DMS 273 (cell line): ENCODE measurements around the gene RBBP5.
A peak's percentile ranks its signal among the peaks of the same experiment; 100 is the strongest.

Experiments
- DNase-seq: peaks from one replicate; lab custom pipeline; 2025; ENCODE audit not compliant: unreplicated experiment; lab: John Stamatoyannopoulos, UW

RBBP5 gene

DNA sequence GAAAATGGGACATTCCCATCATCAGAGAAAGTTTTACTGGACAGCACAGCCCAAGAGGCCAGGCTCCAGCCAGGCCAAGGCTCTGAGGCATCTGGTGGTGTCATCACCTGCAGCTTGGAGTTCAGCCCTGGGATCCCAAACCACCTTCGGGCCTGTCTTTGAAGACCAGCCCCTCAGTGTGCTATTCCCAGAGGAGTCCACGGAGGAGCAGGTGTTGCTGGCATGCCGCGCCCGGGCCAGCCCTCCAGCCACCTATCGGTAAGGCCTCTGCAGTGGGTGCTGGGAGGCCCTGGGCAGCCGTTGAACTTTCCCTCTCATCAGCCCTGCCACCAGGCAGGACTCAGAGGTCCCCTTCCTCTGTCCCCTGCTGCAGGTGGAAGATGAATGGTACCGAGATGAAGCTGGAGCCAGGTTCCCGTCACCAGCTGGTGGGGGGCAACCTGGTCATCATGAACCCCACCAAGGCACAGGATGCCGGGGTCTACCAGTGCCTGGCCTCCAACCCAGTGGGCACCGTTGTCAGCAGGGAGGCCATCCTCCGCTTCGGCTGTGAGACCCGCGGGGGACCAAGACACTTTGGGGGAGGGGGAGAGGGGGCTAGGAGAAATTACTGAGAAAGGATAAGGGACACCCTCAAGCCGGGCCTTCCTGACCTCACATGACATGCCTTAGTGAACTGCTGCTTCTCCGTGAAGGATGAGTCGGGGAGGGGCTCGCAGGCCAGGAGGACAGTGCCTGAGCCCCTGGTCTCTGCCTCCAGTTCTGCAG, 63.8 kb downstream of the RBBP5 start:
- no peak for DNase-seq

DNA sequence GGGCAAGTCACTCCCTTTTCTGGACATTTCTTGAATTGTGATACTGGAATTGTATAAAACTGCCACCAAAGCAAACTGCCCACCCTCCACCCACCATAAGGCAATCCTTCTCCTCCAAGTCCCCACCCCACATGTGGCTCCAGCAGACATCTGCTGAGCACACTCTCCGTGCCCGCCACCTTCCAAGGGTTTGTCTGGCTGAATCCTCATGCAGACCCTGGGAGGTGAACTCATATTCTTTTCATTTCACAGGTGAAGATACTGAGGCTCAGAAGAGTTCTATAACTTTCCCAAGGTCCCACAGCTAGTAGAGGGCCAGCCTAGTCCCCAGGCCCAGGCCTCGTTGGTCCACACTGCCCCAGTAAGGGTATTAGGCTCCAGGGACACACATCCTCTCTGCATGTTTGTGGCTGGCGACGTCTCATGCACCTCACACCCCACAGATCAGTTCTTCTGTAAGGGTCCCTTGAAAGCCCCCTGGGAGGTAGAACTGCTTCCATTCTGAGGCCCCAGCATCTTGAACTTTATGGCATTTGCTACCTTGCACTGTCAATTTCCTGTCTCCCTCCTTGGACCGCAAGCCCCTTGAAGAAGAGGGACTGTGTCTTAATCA, 64.7 kb downstream of the RBBP5 start:
- no peak for DNase-seq

DNA sequence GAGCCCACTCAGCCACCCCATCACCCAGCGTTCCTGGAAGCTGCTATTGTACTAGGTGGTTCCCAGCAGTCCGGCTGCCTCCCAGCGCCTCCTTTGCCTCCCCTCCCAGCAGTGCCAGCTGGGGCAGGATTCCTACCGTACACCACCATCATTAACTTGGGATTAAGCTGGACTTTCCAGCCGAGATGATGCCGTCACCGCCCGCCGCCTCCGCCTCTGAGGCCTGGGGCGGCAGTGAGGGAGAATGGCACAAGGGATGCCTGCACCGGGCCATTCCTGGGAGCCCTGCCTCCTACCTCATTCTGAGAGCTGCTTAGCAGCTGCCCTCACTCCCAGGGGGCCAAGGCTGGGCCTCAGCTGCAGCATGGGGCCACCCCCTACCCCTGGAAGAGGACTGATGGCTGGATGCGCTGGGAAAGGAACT, 65.6 kb downstream of the RBBP5 start:
- DNase-seq, result peak; percentile 28

DNA sequence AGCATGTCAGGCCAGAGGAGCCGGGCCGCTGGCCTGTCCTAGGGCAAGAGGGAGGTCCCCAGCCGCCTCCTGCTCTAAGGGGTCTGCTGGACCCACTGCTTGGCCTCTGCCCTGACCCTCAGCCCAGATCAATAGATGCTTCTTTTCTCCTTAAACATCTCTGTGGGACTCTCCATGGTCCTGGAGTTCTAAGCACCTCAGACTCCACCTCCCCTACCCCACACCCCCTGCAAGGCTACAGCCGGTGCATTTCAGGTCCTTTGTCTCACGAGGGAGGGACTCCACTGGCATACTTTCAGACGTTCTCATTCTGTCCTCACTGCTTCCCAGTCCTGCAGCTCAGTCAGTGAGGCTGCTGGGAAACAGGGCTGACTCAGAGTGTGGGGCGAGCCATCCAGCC, 67.8 kb downstream of the RBBP5 start:
- no peak for DNase-seq

DNA sequence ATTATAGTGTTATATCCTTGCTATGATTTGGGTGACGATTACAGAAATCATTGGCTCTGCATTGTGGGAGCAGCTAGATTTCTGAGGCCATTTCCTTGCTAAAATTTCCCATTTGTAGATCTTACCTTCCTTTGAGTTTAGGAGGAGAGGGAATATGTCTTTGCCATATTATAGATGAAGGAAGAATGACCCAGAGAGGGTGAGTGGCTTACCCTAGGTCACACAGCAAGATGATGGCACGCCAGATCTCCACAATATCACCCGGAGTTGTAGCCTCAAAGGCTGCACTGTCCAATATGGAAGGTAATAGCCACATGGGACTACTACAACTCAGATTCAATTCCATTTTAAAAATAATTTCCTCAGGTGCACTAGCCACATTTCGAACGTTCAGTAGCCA, 68.5 kb downstream of the RBBP5 start:
- DNase-seq, result no peak

DNA sequence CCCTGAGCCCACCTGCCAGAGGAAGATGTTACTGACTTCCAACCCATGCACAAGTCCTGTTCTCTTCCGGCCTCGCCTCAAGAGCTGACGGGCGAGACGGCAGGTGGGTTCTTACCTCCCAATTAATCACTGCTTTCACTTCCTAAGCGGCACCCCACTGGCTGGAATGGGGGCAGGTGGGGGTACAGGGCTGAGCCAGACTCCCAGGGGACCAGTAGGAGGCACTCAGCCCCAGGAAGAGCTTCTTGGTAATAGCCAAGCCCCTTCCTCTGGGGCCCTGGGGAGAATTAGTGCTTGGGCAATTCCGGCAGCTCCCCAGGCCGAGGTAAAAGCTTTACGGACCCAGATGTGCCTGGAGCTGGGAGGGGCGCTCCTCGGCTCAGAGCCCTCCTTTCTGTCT, 69.1 kb downstream of the RBBP5 start:
- no peak for DNase-seq

DNA sequence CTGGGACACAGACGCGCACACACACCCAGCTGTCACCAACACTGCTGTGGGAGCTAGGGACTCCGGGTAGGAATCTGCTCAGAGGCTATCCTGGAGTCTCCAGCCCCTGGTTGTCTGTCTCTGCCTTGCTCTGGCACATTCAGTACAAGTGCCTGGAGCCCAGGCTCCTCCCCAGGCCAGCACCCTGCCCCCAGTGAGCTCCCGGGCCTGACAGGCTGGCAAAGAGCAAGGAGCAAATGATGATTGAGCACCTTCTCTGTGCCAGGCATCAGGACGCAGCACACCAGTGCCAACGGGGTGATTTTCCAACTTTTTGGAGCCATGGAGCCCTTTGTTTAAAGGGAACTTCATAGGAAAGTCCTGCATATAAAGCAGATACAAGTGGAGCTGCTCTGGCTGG, 72.3 kb downstream of the RBBP5 start:
- peak; percentile 31 for DNase-seq

DNA sequence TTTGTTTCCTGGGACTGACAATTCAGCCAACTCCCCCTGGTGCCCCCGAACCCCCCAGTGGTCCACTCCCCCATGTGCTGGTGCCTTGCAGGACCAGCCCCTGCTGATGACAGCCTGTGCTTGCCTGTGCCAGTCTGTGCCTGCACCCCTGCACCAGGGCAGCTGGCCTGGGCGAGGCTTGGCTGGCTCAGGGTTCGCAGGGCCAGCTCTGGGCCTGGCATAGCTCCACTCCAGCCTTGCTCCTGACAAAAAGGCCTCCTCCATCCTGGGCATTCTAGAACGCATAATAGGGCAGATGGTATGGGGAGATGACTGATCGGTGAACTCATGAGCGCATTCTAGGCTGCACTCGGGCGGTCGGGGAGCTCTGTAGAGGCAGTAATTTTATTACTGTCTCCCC, 73.4 kb downstream of the RBBP5 start:
- DNase-seq, result peak; percentile 90

DNA sequence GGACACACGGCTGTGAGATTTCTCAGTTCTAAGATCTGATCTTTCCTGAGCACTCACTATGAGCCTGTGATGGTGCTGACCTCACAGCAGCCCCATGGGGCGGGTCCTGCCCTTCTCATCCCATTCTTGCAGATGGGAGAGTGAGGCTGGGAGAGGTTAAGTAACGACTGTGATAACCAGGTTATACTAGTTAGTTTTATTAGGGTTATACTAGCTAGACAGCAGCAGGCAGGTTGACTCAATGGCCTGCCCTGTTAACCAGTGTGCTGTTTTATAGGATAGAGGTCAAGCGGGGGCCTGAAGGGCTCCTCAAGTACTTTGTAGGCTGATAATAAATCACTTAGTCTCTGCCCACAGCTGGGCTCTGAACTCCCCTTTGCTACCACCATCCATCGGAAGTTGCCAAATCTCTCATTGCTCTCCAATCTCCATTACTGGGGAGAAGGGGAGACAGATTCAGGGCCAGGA, 74.0 kb downstream of the RBBP5 start:
- DNase-seq, result peak; percentile 42

DNA sequence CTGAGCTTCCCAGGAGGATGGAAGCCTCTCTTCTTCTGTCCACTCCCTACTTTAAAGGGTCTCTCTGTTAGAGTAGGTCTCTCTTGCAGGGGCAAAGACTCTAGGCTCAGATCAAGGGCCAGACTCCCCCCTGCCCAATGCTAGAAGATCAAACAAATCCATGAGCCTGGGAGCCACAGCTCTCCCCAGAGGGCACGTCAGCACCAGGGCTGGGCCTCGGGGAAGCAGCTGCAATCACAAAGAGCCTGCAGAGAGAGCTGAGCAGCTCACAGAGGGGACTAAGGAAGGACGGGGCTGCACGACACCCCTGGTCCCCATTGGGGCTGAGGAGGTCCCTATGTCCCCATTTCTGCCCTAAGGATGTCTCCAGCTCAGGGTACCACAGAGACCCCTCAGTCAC, 74.9 kb downstream of the RBBP5 start:
- no peak for DNase-seq

DNA sequence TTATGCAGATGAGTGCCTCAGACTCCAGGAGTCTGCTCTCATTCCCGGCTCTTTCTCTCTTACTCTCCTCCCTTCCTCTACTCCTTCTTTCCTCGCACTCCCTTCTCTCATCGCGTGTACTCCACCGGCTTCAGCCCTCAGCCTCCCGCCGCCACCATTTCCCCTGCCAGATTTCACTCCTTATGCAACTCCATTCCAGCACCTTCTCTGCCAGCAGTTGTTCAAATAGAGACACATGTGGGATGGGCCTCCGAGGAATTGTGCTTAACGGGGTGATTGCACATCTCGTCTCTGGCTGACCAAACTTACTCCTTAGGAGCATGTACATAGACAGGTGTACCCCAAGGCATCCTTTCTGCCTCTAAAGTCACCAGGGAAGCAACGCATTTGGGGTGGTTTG, 76.6 kb downstream of the RBBP5 start:
- no peak for DNase-seq

DNA sequence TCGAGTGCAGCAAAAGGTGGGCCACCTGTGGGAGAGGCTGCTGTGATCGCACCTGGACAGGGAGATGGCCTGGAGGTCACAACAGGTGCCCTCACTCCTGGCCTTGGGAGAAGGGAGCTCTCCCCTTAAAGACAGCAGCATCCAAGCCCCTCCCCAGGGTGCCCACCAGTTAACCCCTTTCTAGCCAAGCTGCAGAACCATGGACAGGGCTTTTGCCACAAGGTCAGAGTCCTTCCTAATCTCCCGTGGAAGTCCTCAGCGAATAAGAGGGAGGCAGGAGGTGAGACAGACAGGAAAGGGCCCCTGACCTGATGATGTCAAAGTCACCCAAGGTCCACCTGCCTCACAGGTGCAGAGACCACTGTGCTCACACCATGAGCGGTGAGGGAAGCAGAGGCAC, 77.0 kb downstream of the RBBP5 start:
- no peak for DNase-seq

DNA sequence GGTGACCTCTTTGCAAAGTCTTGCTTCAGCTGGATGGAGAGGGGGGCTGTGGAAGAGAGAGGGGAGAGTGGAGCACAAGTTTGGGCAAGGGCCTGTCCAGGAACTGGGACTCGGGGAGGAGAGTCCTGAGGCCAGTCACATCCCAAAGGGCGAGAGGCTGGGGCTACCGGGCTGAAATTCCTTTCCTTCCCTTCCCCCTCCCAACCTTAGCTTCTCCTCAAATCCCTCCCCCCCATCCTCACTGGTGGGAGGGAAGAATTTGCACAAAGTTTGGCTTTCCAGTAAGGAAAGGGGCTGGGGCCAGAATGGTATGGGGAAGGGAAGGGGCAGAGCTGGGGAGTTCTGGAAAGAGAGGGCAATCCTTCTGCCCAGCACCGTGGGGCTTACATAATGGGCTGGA, 77.9 kb downstream of the RBBP5 start:
- DNase-seq, result no peak

DNA sequence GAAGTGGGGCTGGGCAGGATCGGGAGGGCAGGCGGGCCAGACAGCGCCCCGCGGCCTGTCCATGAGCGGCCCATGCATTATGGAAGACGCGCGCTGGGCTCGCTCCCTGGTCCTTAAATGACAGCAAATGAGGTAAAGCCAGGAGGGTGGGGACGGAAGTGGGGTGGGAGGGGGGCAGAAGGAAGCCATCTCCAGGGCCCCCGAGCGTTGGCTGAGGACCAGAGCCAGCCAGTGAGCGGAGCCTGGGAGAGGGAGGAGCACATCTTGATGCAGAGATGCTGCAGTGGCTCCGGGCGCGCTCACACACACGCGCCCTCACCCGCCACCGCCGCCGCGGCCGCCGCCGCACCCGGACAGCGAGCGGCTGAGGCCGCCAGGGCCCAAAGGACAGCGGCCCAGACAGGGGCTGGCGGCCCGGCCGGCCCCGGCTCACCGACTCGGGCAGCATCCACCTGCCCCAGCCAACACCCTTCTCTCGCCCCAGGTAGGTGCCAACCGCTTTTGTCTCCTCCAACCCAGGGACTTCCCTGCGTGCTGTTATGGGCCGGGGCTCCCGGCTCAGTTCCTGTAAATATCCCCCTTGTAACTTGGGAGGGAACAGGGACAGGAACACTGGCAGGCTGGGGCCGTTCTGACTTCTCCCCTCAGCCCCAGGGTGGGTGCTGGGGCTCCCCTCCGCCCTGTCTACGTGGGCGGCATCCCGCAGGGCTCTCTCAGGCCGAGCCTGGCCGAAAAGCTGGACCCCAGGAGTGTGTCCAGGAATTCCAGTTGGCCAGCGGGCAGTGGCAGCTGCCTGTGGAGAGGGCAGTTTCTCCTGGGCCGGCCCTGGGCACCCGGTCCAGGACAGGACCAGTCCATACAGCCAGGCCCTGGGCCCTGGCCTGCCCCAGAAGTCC, 78.6 kb downstream of the RBBP5 start, which contains the start of gene CNTN2:
CNTN2 (plus strand) TSS at position 302 of the 896 bp plus-strand sequence. CDS start 9,974 bp downstream, outside the sequence.
- DNase-seq, result peak; percentile 85

DNA sequence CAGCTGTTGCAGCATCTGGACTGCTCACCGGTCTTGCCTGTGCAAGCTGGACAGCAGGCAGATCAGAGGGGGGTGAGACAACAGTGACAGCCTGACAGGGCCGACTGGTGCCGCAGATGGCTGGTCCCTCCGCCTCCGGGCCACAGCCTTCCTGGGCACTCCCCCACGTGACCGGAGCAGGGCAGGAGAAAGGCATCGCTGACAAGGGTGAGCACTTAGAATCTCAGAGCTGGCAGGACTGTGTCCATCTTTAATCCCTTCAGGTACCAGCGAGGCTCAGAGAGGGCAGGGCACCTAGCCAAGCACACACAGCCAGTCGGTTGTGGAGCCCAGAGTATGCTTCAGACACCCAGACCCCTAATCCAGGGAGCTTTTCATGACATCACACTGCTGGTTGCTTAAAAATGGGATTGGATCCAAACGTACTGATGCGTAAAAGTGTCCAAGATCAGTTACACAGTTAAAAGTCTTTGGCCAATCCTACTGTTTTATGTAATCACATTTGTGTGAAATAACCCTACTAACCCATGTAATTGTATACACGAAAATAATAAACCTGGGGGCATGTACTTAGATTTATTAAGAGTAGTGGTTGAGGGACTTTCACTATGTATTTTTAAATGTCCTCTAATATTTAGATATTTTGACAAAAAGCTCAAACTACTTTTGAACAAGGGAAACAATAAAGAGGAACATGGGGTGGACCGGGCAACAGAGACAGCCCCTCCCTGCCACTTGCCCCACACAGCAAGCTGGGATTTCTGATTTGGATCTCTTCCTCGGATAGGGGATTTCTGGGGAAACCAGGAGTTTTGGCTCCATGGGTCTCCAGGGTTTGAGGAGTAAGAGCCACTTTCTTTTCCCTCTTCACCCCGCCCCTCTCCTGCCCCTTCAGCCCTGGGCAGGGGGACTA, 79.5 kb downstream of the RBBP5 start:
- peak; percentile 96 for DNase-seq

DNA sequence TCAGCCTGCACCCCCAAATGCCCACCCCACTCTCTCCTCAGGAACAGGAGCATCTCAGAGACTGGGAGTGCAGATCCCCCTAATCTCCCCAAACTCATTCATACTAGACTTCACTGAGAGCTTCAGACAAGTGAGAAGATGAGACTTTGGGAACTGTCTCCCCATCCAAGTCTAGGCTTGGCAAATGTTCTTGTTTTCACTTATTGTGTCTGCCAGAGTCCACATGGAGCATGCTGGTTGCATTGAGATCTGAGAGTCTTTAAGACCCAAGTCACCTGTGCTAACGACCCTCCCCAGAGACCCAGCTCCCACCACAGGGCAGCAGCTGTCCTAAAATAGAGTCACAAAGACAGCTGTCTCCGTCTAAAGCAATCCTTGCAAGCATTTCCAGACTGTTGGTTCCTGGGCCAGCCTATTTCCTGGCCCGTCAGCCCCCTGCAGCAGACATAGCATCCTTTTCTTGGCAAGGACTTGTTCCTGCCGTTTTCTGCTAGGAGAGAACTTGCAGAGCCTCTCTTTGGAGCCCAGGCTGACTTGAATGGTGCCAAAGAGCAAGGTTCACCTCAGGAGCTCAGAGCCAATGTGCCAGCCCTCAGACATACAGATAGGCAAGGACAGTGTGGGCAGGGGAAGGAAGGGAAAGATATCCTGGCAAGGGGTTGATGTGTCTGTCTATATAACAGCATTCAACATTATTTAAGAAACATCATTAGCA, 80.6 kb downstream of the RBBP5 start:
- DNase-seq, result peak; percentile 67

DNA sequence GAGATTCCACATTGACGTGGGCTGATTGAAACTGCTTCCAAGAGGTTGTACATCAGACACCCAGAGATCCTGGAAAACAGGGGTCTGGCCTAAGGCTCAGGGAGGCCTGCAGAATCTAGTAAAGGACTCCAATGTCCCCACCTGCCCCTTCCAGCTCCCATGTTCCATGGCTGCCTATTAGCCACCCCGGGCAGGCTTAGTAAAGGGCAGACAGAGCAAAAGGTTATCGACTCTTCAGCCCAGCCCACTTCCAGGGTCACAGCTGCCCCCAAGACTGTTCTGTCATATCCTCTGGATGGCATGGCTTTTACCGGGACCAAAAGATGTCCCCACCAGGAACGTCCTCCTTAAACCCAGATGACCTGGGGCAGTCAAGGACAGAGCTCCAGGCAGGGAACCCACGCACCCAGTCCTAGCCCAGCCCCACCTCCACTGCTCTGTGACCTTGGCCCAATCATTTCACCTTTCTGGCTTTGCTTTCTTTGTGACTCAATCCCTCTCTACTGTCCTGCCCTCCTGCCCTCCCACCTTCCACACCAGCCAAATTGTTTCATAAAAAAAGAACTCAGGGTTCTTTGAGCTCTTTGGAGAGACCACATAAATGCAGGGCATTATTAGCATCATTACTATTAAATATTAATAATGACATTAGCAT, 83.5 kb downstream of the RBBP5 start:
- DNase-seq, result no peak

DNA sequence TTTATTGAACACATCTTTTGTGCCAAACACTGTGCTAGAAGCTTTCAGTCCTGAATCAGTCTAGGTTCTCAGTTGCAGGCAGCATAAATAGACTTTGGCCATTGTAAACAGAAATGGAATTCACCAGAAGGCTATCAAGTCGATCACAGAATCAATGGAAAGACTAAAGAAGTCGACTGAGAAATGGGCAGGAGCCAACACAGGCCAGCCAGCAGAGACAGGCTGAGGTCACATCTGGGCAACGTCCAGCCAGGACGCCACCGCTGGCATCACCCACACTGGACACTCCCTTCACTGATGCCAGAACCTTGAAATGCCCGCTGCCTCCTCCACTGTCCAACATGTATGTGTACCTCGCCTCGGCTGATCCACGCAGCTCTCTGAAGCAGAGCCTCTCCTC, 84.2 kb downstream of the RBBP5 start:
- no peak for DNase-seq
